NB4 (cell line): Measurements from ENCODE around the gene TBCK.
"Not testable (repeated sequence)": the region's sequence is repeated elsewhere in the genome, so short reads cannot be mapped to it uniquely, and the experiment has no call there.

ENCODE experiments used
- MYC ChIP-seq: IDR thresholded peaks from 2 replicates; pipeline ENCODE4 v1.6.1; 2011; ENCODE audit warnings: low read depth, low read length
- POLR2A ChIP-seq: IDR thresholded peaks from 2 replicates; pipeline ENCODE4 v1.6.1; 2011; ENCODE audit warnings: mild to moderate bottlenecking; ENCODE audit not compliant: insufficient read length; ENCODE audit errors: extremely low read depth
- TF ChIP-seq, protein P1 (sequence below): IDR thresholded peaks from 2 replicates; pipeline ENCODE4 v1.6.1; 2011; ENCODE audit warnings: low read depth, low read length
- TF ChIP-seq, protein P2 (sequence below): IDR thresholded peaks from one replicate; pipeline ENCODE4 v1.5.1; 2012; ENCODE audit warnings: low read depth, low read length

DNA sequence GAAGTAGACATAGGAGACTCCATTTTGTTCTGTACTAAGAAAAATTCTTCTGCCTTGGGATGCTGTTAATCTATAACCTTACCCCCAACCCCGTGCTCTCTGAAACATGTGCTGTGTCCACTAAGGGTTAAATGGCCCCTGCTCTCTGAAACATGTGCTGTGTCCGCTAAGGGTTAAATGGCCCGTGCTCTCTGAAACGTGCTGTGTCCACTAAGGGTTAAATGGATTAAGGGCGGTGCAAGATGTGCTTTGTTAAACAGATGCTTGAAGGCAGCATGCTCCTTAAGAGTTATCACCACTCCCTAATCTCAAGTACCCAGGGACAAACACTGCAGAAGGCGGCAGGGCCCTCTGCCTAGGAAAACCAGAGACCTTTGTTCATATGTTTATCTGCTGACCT is 5.8 kb upstream of the TBCK start:
- TF ChIP-seq, protein P1, sequence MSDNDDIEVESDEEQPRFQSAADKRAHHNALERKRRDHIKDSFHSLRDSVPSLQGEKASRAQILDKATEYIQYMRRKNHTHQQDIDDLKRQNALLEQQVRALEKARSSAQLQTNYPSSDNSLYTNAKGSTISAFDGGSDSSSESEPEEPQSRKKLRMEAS = not testable (repeated sequence)
- TF ChIP-seq, protein P2, sequence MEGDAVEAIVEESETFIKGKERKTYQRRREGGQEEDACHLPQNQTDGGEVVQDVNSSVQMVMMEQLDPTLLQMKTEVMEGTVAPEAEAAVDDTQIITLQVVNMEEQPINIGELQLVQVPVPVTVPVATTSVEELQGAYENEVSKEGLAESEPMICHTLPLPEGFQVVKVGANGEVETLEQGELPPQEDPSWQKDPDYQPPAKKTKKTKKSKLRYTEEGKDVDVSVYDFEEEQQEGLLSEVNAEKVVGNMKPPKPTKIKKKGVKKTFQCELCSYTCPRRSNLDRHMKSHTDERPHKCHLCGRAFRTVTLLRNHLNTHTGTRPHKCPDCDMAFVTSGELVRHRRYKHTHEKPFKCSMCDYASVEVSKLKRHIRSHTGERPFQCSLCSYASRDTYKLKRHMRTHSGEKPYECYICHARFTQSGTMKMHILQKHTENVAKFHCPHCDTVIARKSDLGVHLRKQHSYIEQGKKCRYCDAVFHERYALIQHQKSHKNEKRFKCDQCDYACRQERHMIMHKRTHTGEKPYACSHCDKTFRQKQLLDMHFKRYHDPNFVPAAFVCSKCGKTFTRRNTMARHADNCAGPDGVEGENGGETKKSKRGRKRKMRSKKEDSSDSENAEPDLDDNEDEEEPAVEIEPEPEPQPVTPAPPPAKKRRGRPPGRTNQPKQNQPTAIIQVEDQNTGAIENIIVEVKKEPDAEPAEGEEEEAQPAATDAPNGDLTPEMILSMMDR = not testable (repeated sequence)
- not testable (repeated sequence) for TF ChIP-seq MYC, POLR2A
